ENCODE data around the gene TF.

TF gene

GRCh38 chr3:133820129-133820528 is 73.9 kb downstream of the TF start:
- no peak for DNase-seq

DNA sequence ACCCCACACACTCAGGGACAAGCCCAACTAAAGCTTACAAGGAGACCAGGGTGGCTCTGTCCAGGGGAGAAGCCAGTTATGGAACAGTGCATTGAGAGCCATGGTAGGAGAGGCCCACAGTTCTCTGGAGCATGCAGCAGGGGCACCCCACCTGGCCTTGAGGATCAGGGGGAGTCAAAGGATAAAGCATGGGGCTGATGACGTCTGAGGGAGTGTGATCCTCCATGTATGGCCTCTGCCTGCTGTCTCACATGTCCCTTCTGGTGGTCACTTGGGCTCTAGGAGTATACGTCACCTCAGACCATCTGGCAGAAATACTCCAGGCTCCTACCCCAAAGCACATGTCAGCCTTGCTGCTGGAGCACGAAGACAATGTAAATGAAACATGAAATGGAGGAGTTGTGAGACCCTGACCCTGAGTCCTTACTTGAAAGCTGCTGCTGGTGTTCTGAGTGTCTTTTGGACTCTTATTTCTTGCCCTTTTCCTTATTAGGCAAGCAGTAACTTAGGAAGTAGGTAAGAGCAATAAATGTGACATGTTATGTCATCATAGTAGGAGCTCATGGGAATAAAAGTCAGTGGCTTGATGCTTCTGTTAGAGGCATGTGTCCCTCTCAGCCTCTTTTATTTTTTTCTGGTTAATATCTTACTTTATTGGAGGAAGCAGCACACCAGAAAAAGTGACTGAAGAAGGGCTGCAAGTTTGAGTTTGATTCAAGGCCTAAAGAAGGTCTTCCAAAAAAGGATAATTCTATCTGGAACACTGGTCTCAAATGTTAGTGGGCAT is 74.9 kb downstream of the TF start:
- no peak for DNase-seq

DNA sequence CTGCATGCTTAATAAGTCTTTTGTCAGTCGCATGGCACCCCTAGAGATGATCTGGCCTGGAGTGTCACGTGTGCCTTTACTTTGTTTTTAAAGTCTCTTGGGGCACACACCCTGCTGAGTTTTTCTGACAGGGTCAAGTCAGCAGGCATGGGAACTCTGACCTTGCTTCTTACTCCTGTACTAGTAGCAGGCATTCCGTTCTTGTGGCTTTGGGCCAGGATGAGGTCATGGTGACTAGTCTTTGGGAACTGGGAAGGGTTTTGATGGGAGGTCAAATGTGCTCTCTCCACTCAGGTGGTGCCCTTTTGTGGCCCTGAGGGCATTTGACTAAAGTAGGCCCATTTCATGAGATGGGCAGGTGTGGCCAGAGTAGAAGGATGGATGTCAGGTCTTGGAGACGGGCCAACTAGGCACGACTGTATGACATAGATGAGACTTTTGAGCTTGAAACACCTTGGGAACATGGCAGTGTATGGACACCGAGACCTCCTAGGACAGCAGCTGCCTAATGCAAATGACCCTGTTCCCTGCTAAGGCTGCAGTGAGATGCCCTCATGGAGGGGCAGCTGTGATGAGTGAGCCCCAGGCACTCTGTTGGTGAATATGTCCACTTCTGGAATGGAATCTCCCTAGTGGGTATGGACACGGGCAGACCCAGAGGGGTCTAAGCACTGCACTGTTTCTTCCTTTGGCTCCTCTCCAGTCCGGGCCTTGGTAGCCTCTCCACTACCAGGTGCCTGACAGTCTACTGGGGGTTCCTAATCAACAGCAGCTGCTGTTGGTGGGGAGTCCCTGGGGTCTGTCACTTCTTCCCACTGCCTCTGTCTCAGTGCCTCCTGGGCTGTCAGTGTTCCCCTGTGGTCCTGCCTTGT is 75.8 kb downstream of the TF start:
- DNase-seq, result no peak

DNA sequence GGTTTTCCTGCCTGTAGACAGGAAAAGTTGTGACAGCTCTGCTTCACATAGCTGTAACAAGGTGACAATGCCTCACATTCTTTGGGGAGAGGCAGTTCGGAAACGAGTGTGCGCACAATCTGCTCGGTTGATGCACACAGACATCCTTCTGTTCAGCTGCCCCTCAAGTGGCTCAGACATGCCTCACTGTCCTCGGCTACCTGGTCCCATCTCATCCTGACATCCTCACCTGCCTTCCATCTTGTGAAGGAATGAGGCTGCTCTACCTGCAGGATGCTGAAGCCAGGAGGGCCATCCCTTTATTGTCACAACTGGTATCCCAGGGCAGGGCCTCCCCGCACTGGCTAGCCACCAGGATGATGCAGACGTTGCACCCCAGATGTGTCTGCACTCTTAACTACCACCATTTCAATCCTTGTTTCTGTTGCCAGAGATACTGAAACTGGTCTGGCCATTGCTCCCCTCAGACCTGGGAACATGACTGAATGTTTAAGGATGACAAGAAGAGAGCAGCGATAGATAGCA is 78.8 kb downstream of the TF start:
- DNase-seq, result no peak

GRCh38 chr3:133825969-133826727 is 80.0 kb downstream of the TF start:
- no peak for DNase-seq

GRCh38 chr3:133827136-133827535 is 80.9 kb downstream of the TF start:
- DNase-seq, result no peak

DNA sequence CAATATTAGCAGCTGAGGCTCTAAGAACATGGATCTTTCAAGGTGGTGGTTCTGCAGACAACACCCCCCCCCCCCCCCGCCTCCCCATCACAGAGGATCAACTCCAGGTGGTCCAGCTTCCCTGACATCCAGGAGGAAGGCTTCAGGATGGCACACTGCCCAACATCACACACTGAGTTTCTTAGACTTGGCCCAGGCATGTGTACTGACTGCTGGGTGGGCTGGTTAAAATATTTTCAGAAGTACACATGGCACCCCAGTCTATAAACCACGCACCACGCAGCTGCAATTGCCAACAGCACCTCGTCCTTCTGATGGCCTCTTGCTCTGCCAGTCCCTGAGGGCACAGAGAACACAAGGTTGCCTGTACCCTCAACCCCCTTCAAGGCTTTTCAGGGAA is 81.5 kb downstream of the TF start:
- DNase-seq, result no peak

DNA sequence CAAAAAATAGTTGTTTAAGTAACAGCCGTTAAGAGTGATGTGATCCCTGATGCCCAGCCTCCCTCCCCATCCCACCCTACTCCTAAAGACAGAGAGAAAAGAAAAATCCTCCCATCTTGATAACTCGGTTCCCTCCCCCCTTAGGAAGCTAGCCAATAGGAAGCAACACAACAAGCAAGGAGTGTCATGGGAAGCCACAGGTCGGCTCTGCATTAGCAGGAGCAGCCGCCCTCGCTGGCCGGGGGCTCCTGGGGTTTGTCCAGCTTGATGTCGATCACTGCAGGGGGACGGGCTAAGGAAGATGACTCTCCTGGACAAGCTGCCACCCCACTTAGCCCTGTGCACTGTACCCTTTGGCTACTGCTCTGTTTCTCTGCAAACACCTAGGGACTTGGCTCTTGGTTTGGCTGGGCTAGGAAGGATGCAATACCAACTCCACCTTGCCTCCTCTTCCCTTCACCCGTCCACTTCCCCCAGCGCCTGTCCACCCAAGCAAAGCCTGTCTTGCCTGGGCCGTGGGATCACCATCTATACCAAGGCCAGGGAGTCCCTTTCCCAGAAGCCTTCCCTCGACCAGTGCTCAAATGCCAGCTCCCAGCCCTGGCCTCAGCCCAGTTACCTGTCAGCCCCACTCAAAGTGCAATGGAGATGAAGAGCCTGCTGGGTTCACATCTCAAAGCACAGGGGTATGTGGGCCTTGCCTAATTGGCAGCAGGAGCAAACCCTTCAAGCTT is 82.5 kb downstream of the TF start:
- no peak for DNase-seq

GRCh38 chr3:133829310-133829707 is 83.1 kb downstream of the TF start:
- no peak for DNase-seq

DNA sequence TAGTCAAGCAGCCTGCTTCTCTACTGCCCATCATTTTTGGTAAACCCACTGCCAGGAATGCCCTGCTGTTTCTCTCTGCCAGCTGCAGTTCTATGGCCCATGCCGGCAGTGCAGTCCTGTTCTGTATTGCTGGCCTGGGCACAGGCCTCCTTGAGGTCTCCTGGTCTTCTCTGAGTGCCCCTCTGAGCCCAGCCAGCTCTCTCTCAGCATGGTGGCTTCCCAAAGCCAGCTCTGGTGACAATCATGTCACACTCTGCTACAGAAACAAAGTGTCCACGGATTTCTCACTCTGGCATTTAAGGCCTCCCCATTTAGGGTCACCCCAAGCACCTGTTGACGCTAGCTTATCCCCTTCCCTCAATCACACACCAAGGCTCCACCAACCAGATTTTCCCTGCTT is 83.9 kb downstream of the TF start:
- no peak for DNase-seq

- DNase-seq, result no peak
Observed at GRCh38 chr3:133831966-133832801, 86.0 kb downstream of the TF start.

GRCh38 chr3:133832802-133833144 is 86.6 kb downstream of the TF start:
- no peak for DNase-seq

DNA sequence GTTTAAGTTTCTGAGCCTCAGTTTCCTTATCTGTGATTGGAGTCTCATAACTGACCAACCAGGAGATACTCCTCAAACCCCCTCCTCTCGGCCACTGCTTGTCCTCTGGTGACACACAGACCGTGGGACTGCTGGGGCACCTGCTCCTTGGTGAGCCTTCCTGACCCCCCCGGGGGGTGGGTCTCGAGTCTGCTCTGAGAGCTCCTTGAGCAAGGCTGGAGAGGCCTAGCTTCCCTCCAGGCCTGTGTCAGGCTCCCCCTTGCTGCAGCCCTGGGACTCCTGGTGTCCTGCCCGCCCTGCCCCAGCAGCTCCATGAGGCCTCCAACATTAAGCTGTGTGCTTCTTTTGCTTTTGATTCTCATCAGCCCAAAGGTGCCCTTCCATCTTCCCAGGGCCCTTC is 87.1 kb downstream of the TF start:
- no peak for DNase-seq

DNA sequence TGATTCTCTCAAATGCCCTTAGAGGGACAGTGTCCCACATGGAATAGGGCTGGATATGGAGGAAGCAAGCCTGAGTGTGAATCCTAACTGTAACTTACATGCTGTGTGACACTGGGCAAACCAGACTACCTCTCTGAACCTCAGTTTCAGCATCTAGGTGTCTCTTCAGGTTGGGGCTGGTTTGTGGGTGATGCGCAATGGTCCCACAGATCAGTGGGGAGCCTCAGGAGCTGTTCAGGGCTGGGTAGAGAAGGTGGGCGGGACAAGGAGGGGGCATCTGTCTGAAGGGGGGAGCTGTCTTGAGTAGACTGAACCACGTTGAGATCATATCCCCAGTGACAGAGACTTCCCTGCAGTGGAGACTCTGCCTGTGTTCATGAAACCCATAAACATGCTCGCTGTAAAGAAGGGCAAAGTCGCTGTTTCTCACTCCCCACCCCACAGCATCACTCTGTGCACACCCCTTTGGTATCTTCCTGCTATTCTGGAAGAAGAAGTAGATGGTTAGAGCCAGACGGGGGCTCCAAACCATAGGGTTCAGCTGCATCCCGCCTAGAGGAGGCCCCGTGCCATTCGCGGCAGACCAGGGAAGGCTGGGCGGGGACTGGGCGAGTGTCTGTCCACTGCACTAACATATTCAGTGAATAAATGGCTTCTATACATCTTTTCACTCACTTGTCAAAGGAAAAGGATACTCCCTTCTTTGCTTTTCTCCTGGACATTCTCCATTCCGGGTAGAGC is 87.9 kb downstream of the TF start:
- no peak for DNase-seq

GRCh38 chr3:133834621-133835417 is 88.6 kb downstream of the TF start:
- no peak for DNase-seq

DNA sequence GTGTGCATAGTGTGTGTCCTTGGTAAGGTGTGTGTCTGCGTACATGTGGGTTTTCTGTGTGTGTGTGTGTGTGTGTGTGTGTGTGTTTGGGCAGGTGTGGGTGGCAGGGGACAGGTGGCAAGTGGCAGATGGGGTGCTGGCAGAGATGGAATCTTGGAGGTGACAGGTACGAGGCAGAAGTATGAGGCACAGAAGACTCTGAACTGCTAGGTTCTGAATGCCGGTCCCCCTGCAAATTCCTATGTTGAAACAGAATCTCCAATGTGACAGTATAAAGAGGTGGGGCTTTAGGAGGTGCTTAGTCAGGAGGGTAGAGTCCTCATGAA is 89.2 kb downstream of the TF start:
- no peak for DNase-seq

DNA sequence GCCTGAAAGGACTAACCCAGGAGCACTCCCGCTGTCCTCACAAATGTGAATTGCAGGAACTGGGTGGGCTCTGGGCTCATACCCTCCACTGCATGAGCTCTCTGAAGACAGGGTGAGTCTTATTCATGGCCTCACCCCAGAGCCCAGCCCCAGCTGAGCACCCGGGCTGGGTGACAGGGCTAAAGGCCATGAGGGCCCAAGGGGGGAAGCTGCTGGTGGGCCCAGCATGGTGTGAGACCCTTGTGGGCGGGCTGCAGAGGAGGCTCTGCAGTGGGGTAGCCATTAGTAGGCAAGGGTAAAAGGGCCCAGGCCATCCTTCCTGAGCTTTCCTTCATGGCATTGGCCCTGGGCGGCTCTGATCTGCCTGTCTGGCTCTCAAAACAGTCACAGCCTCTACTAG is 89.8 kb downstream of the TF start:
- no peak for DNase-seq

GRCh38 chr3:133836497-133837158 is 90.4 kb downstream of the TF start:
- DNase-seq, result no peak

GRCh38 chr3:133837487-133838295 is 91.5 kb downstream of the TF start:
- no peak for DNase-seq
